Endothelial cell of umbilical vein (primary cell): ENCODE data around the gene CHST15. TPM values are rescaled to one million over a fixed set of nuclear protein-coding genes. Genes with fewer than 3 reads are reported as not detected.

ENCODE experiments used
- BruUV-seq: library from RNA; stranded (reverse); fragments of 400-500 nt; replicated peaks from 2 replicates; lab custom pipeline; 2021; lab: Mats Ljungman, UMichigan
- CTCF ChIA-PET: fragments of 300-600, 350-600 bp; sonication (Branson Sonifier 250); formaldehyde crosslinking; loops from one replicate; lab custom pipeline; 2021; ENCODE audit warnings: antibody characterized with exemption, inconsistent platforms; lab: Charles Lee
- POLR2A ChIA-PET: fragments of 300-600, 350-600 bp; sonication (Branson Sonifier 250); formaldehyde crosslinking; loops from one replicate; lab custom pipeline; 2021; ENCODE audit warnings: antibody characterized with exemption, inconsistent platforms; lab: Charles Lee
- DNase-seq: peaks from one replicate; pipeline ENCODE4 v3.0.0-alpha.2; 2011; ENCODE audit warnings: low read depth, low spot score
- FAIRE-seq: peaks from 2 replicates; lab custom pipeline; 2011; peaks lifted over from hg19 to GRCh38; lab: Jason Lieb, UNC
- H2AFZ ChIP-seq: 2 replicates; pipeline ENCODE4 v1.6.0; 2012; ENCODE audit warnings: low read depth, low read length, control low read depth, inconsistent platforms
- H3K27ac ChIP-seq: 2 replicates; pipeline ENCODE4 v1.5.1; 2011; ENCODE audit warnings: low read depth, mild to moderate bottlenecking, control low read depth, low read length, moderate library complexity; ENCODE audit not compliant: insufficient read depth
- H3K27me3 ChIP-seq, 2 experiments: 2 replicates each; pipeline versions ENCODE4 v1.6.0 to v1.6.1; 2011; ENCODE audit warnings: low read length in 2 of 2, mixed read lengths in 1 of 2; ENCODE audit not compliant: control insufficient read depth in 2 of 2, insufficient read depth in 2 of 2
- H3K36me3 ChIP-seq, 2 experiments: 2 replicates in 1 of 2; 3 replicates in 1 of 2; pipeline ENCODE4 v1.5.1; 2011; ENCODE audit warnings: low read length in 2 of 2, mild to moderate bottlenecking in 1 of 2, moderate library complexity in 1 of 2; ENCODE audit not compliant: control insufficient read depth in 2 of 2, insufficient read depth in 2 of 2; ENCODE audit errors: extremely low read depth in 1 of 2
- H3K4me1 ChIP-seq: 3 replicates; pipeline ENCODE4 v1.5.1; 2011; ENCODE audit warnings: mild to moderate bottlenecking, low read length; ENCODE audit not compliant: control insufficient read depth, insufficient read depth; ENCODE audit errors: extremely low read depth
- H3K4me2 ChIP-seq: 2 replicates; pipeline ENCODE4 v1.6.1; 2011; ENCODE audit warnings: low read length, control low read depth, mixed read lengths; ENCODE audit not compliant: insufficient read depth
- H3K4me3 ChIP-seq, 3 experiments: fragments of 200-600 bp in 1 of 3; sonication (generic), shearing (Covaris generic) in 1 of 3; replicated peaks in 1 of 3; 2 replicates each; pipeline ENCODE4 v1.5.1; 2011 to 2016; ENCODE audit warnings: control low read depth in 3 of 3, low read length in 3 of 3, mild to moderate bottlenecking in 2 of 3, inconsistent platforms in 1 of 3, low read depth in 1 of 3, moderate library complexity in 1 of 3; ENCODE audit not compliant: insufficient read depth in 1 of 3
- H3K79me2 ChIP-seq: 2 replicates; pipeline ENCODE4 v1.6.0; 2012; ENCODE audit warnings: low read length, inconsistent platforms; ENCODE audit not compliant: control insufficient read depth, insufficient read depth
- H3K9ac ChIP-seq: replicated peaks from 2 replicates; pipeline ENCODE3; 2011; ENCODE audit warnings: low read length, control low read depth; ENCODE audit not compliant: insufficient read depth; ENCODE audit errors: extremely low read depth
- H3K9me1 ChIP-seq: replicated peaks from 3 replicates; pipeline ENCODE4 v1.6.0; 2011; ENCODE audit warnings: mild to moderate bottlenecking, low read length; ENCODE audit not compliant: control insufficient read depth, insufficient read depth; ENCODE audit errors: extremely low read depth
- H3K9me3 ChIP-seq: replicated peaks from 2 replicates; pipeline ENCODE4 v1.5.1; 2012; ENCODE audit warnings: low read length, inconsistent platforms; ENCODE audit not compliant: control insufficient read depth, insufficient read depth
- H4K20me1 ChIP-seq: replicated peaks from 2 replicates; pipeline ENCODE3; 2011; ENCODE audit warnings: mild to moderate bottlenecking, low read length; ENCODE audit not compliant: control insufficient read depth, insufficient read depth; ENCODE audit errors: extremely low read depth
- CTCF ChIP-seq, 2 donors: IDR thresholded peaks; 1 replicate in 1 of 2; 2 replicates in 1 of 2; pipeline ENCODE4 v1.5.1; 2011; ENCODE audit warnings: low read length in 2 of 2, mild to moderate bottlenecking in 2 of 2, moderate library complexity in 2 of 2, control low read depth in 1 of 2, inconsistent platforms in 1 of 2, low read depth in 1 of 2; ENCODE audit not compliant: insufficient read depth in 1 of 2; ENCODE audit errors: extremely low read depth in 1 of 2
- EZH2 ChIP-seq: IDR thresholded peaks from 2 replicates; pipeline ENCODE4 v1.6.1; 2012; ENCODE audit warnings: borderline replicate concordance, low read depth, mild to moderate bottlenecking, moderate library complexity, low read length, inconsistent platforms; ENCODE audit not compliant: severe bottlenecking
- FOS ChIP-seq: IDR thresholded peaks from 2 replicates; pipeline ENCODE4 v1.6.1; 2011; ENCODE audit warnings: mild to moderate bottlenecking, low read length, moderate library complexity, borderline replicate concordance; ENCODE audit not compliant: insufficient read depth
- GATA2 ChIP-seq: IDR thresholded peaks from 2 replicates; pipeline ENCODE4 v1.7.0; 2011; ENCODE audit warnings: low read depth, mild to moderate bottlenecking, moderate library complexity, mixed read lengths, low read length; ENCODE audit not compliant: insufficient read length, insufficient read depth
- JUN ChIP-seq: IDR thresholded peaks from 2 replicates; pipeline ENCODE4 v1.6.1; 2011; ENCODE audit warnings: borderline replicate concordance, low read depth; ENCODE audit not compliant: insufficient read length, insufficient read depth
- MYC ChIP-seq: IDR thresholded peaks from one replicate; pipeline ENCODE4 v1.6.1; 2011; ENCODE audit warnings: mild to moderate bottlenecking, low read depth, low read length
- POLR2A ChIP-seq: IDR thresholded peaks from 2 replicates; pipeline ENCODE4 v1.6.1; 2012; ENCODE audit warnings: low read depth, mild to moderate bottlenecking, control low read depth, low read length
- POLR2AphosphoS5 ChIP-seq: IDR thresholded peaks from 2 replicates; pipeline ENCODE4 v1.6.1; 2012; ENCODE audit warnings: low read depth, mild to moderate bottlenecking, control low read depth, low read length, moderate library complexity; ENCODE audit not compliant: insufficient read depth
- dilution Hi-C: fragments of 300-500 bp; cut with MboI; formaldehyde crosslinking; loops from one replicate; pipeline ENCODE4 v1.15.0; 2019; ENCODE audit warnings: low sequenced_read_pairs; ENCODE audit not compliant: extremely low pct_ligation_motif_present
- intact Hi-C: fragments of 100-400 bp; cut with micrococcal nuclease; formaldehyde crosslinking; loops from one replicate; pipeline ENCODE4 v1.10.0; 2022
- polyA plus RNA-seq, 4 experiments: library from polyadenylated mRNA; depleted of rRNA in 3 of 4; stranded (reverse) in 3 of 4; unstranded in 1 of 4; fragments of >200 nt; gene quantifications; 2 replicates each; pipeline versions ENCODE4 v1.2.1 to v1.2.3, GENCODE V29; 2011 to 2012; ENCODE audit warnings: missing spikeins in 1 of 4
- total RNA-seq: library from RNA; stranded (reverse); gene quantifications from 2 replicates; pipeline ENCODE4 v1.2.3, GENCODE V29; 2021
- TF ChIP-seq, protein P1 (sequence below): IDR thresholded peaks from 2 replicates; pipeline ENCODE4 v1.6.1; 2011; ENCODE audit not compliant: insufficient read depth, insufficient read length

CHST15 gene
- total and polyA plus RNA-seq, 2 donors (not counting 3 experiments of a cell fraction or from before 2014, with no cell fraction given), result 23.1 to 29.2 TPM

GRCh38 chr10:124097883-124098282 is 4.5 kb upstream of the CHST15 start:
- Histone ChIP-seq H3K4me2 (no peak overlapping the region), H3K79me2 (no peaks in the 10 kb centered on the region), H3K9me3 (no peaks in the 10 kb centered on the region), H4K20me1 (no peaks in the 10 kb centered on the region), H3K27me3 (peaks cover 6 to 22% of the 10 kb centered on the region in 2 experiments), H3K4me1 (peaks cover 1% of the 10 kb centered on the region), H3K36me3 (no peaks in the 10 kb centered on the region), H3K4me3 (no peak overlapping the region), H3K9ac (no peak overlapping the region), H2AFZ (no peak overlapping the region), H3K27ac (no peak overlapping the region), H3K9me1 (no peaks in the 10 kb centered on the region)
- FAIRE-seq (no peak), DNase-seq (no peak)
- no TSS peak for BruUV-seq
- CTCF ChIA-PET, result no interaction called here
- dilution Hi-C loops, result no loop called here
- intact Hi-C loops, result no loop called here
- POLR2A ChIA-PET, result no interaction called here
- TF ChIP-seq GATA2 (no peak), MYC (no peak), CTCF (IDR thresholded peaks at IDR 0.05; ENCODE audit: extremely low read depth in 1 of 2, insufficient read depth in 1 of 2, low read depth in 1 of 2, low read length in 2 of 2) (no peak), POLR2A (no peak), JUN (no peak), FOS (no peak), POLR2AphosphoS5 (no peak), EZH2 (no peak)
- TF ChIP-seq, protein P1, sequence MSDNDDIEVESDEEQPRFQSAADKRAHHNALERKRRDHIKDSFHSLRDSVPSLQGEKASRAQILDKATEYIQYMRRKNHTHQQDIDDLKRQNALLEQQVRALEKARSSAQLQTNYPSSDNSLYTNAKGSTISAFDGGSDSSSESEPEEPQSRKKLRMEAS, result no peak
